IMR-90 (cell line): ENCODE measurements around the gene NACC2.

Experiments used
- CHD1 ChIP-seq: IDR thresholded peaks from 2 replicates; pipeline ENCODE4 v1.6.1; 2012; ENCODE audit warnings: low read depth, low read length, improper control_type of control experiment
- CTCF ChIP-seq: conservative IDR thresholded peaks from 2 replicates; pipeline ENCODE4 v1.5.1; 2012; ENCODE audit warnings: mild to moderate bottlenecking, low read depth, low read length, improper control_type of control experiment
- FOS ChIP-seq: fragments of 150-350 bp; IDR thresholded peaks from 2 replicates; pipeline ENCODE4 v1.6.1; 2016; ENCODE audit warnings: low read depth, low read length
- POLR2A ChIP-seq: IDR thresholded peaks from 2 replicates; pipeline ENCODE4 v1.6.1; 2012; ENCODE audit warnings: mild to moderate bottlenecking, low read depth, low read length
- RAD21 ChIP-seq: IDR thresholded peaks from 2 replicates; pipeline ENCODE4 v1.6.1; 2012; ENCODE audit warnings: low read length, improper control_type of control experiment

GRCh38 chr9:136114610-136115009, 19.5 kb upstream of the NACC2 start:
- no peak for TF ChIP-seq FOS
- no peak for TF ChIP-seq RAD21
- TF ChIP-seq CTCF = no peak
- TF ChIP-seq CHD1 = no peak
- TF ChIP-seq POLR2A = no peak
